Stimulated activated CD4-positive, alpha-beta T cell treated with anti-CD3 and anti-CD28 coated beads, Interleukin-2, amount 100 ng/mL, for 48 hours (primary cell): ENCODE results near the gene CLSTN2.

Source experiments
- DNase-seq, 2 donors: peaks; one replicate each; pipeline ENCODE4 v3.0.0-alpha.2; 2020

CLSTN2 gene

DNA sequence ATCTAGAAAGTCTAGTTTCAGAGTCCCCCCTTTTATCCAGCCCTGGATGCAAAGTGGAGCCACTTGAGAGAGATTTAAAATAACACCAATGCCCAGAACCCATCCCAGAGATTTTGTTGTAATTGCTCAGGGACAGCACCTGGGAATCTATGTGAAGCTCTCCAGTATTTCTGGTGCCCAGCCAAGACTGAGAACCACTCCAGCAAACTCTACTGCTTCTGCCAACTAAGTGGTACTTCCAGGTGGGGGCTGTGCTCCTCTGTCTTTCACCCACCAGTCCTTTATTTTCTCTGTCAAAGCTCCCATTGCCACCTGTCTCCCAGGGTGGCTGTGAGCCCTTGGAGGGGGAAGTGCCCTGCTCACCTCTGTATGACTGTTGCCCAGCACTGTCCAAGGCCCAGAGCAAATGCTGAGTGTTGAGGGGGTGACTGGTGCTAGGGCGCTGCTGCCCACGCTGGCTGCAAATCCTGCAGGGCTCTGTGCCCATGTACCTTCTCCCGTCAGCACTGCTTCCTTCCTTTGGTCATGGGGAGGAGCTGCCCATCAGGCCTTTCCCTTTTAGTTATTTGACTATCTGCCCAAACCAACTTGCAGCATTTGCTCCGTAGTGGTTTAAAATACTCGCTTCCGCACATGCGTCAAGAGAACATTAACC, 9.4 kb downstream of the CLSTN2 start:
- no peak for DNase-seq

- no peak for DNase-seq
Observed at GRCh38 chr3:139945386-139945785, 10.4 kb downstream of the CLSTN2 start.

GRCh38 chr3:139945942-139946341, 11.0 kb downstream of the CLSTN2 start:
- no peak for DNase-seq

- DNase-seq = no peak
Observed at GRCh38 chr3:139948467-139948866, 13.5 kb downstream of the CLSTN2 start.

DNA sequence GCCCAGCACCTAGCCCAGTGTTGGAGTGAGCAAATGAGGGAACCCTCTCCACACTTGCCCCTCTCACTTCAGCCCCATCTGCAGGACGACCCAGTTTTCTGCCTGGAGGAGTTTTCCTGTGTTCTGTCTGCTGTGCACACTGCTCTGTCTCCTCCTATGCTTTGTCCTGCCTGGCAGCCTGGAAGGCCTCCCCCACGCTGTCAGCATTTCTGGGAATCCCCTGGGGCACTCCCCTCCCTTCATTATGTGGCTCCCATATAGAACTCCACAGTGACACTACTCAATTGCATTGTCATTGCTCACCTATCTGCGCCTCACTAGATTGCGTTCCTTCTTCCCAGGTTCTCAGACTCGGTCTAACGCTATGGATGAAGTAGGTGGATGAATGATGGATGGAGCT, 13.9 kb downstream of the CLSTN2 start:
- no peak for DNase-seq

- no peak for DNase-seq
Observed at GRCh38 chr3:139953131-139953910, 18.3 kb downstream of the CLSTN2 start.

DNA sequence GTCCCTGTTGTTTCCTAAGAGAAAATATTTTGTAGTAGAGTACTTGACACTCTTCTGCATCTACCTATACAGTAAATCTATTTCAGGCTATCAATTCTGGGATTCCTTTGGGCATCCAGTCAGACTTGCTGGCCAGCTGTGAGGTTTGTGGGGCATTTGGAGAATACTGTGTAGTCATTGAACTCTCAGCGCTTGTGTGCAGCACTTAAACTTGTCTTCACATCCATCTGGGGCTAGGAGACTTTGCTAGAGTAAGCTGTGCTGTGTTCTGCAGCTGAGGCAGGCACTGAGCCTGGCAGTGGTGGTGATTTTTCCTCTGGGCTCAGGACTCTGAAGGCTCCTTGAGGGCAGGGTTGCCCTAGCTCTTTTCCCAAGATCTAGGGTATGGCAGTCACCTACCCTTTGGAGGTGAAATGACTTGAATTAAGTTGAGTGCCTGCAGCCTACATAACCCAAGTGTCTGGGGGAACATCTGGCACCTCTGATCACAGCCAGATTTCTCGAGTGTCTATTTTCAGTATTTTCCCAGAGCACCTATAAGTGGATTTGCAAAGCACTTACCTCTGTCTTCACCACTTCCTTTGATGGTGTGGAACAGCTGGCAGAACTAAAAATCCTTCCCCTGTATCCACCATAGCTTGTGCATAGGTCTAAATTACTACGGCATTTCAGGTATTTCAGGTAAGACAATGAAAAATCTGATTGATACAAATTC, 19.3 kb downstream of the CLSTN2 start:
- DNase-seq = no peak

GRCh38 chr3:139957844-139958243, 22.9 kb downstream of the CLSTN2 start:
- no peak for DNase-seq

DNA sequence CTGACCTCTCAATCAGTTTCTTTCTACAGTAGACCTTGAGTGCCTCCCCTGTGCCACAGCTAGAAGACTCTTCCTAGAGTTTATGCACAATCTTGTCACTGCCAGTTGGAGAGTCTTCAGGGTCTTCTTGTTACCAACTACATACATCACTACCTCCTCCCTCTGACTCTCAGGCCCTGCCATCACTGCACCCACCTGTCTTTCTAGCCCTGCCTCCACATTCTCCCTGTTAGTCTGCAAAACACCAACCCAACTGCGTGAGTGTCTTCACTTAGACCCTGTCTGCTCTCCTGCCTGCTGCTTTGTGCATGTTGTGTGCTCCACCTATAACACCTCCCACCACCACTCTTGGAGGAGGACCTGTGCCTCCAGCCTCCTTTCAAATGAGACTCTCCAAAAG, 34.4 kb downstream of the CLSTN2 start:
- no peak for DNase-seq

DNA sequence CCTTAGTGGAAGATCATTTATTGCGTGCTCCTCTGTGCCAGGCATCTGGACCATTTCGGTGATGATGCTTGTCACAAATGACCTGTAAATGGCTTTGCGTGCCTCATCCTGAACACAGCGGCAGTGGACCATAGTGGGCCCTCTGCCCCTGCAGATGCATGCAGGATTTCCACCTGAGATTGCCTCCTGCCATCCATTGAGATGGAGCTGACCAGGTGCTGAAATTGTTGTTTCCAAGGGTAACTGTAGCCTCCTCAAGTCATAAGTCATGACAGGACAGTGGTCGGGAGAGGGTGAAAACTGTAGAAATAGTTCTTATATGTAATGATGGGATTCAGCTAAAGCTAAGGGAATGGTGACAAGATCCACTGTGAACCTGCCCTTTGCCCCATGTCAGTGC, 35.5 kb downstream of the CLSTN2 start:
- DNase-seq = no peak

DNA sequence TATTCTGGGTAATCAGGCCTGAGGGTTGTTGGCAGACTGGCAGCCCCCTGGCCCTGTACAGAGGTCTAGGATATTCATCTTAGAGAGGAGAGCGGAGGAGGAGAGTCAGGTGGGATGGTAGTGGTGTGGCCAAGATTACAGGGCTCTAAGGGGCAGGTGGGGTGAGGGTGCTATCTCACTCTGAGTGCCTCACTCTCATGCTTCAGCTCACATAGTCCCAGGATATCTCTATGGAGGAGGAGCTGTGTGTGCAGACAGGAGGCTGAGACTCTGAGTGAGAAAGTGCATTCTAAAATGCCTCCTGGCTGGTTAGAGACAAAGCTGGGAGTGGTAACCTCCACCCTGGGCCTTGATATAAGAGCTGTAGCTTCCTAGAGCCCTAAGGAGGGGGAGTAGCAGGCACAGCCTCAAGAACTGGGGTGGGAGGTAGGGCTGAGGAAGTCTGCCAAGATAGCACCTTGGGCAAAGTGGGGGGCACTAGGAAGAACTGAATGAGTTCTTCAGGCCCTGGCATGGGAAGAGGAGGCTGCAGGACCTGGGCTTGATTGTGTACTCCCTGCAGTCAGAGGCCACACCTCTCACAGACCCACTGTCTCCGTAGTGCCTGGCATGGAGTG, 39.9 kb downstream of the CLSTN2 start:
- no peak for DNase-seq

GRCh38 chr3:139975594-139976365, 40.8 kb downstream of the CLSTN2 start:
- DNase-seq = no peak

GRCh38 chr3:139978966-139979365, 44.0 kb downstream of the CLSTN2 start:
- DNase-seq = no peak

DNA sequence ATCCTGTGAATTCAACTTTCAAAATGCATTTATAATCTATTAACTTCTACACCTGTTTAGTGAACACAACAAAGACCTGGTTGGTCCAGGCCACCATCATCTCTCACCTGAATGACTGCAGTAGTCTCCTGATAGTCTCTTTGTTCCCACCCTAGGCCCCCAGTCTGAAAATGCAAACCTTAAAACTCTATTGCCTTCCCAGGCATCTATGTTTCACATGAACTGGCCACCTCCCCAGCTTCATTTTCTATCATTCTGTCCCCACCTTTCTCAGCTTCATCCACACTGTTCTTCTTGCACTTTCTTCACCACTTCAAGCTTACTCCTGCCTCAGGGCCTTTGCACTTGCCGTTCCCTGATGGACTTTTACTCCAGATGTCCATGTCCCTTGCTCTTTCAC, 45.0 kb downstream of the CLSTN2 start:
- no peak for DNase-seq

GRCh38 chr3:139982404-139982803, 47.4 kb downstream of the CLSTN2 start:
- DNase-seq = no peak

DNA sequence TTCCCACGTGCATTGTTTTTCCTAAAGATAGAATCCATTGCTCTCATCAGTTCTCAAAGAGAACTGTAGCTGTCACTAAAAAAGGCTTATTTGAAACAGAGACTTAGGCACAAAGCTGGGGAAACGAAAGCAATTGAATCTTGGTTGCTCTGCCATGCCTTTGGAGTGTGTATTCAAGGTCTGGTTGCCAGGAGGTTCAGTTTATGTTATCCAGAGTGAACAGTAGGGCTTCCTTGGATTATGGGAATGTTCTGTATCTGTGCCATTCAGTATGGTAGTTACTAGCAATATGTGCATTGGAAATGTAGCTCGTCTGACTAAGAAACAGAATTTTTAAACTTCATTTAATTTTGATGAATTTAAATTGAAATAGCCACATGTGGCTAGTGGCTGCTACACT, 50.6 kb downstream of the CLSTN2 start:
- no peak for DNase-seq

GRCh38 chr3:139987908-139988307, 52.9 kb downstream of the CLSTN2 start:
- DNase-seq = no peak

- DNase-seq = no peak
Observed at GRCh38 chr3:139988472-139989156, 53.6 kb downstream of the CLSTN2 start.

DNA sequence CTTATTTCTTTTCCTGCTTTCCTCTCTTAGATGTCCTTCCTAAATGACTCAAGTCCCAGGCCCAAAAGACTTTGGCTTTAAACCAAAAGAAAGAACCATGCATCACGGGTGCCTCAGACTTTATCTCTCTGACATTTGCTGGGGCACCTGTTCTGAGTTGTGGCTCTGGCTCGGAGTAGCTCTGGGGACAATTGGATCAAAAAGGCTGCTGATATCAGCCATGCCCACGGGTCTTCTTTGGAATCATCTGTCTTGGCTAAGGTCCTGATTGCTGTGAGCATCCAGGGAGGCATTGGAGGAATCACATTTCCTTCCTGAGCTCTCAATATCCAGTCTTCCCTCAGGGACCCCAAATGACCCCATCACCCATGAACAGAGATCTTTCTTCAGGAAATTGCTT, 59.9 kb downstream of the CLSTN2 start:
- DNase-seq = no peak

GRCh38 chr3:140004271-140004670, 69.3 kb downstream of the CLSTN2 start:
- no peak for DNase-seq

- DNase-seq = no peak
Observed at GRCh38 chr3:140006331-140006730, 71.3 kb downstream of the CLSTN2 start.

DNA sequence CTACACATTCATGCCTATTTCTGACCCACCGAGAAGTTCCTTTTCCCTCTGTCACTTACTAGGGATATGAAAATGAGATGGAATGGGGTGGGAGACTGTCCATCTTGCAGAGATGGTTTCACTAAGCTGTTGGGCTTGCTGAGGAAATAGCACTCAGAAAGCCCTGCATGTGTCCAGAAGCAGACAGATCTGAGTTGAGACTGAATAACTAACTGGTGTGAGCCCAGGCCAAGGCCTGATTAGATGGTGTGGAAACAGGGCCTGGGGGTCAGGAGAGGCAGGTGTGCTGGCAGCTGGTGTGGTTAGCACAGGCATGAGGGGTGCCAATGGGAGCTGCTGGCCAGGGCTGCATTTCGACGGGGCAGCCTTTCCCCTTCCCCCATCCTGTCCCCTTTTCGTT, 72.1 kb downstream of the CLSTN2 start:
- DNase-seq = no peak
